Lower leg skin (tissue), 3 donors: ENCODE results near the gene ARHGAP8.

Experiments
- CTCF ChIP-seq, 3 donors: fragments of 450-650 bp; IDR thresholded peaks; one replicate each; pipeline ENCODE4 v1.5.1; 2016; ENCODE audit warnings: antibody characterized with exemption in 3 of 3, mild to moderate bottlenecking in 3 of 3, moderate library complexity in 2 of 3
- POLR2A ChIP-seq, 2 donors: fragments of 450-650 bp; IDR thresholded peaks; one replicate each; pipeline ENCODE4 v1.6.1; 2016 to 2017; ENCODE audit warnings: antibody characterized with exemption in 2 of 2, mild to moderate bottlenecking in 1 of 2, moderate library complexity in 1 of 2

- no peak for TF ChIP-seq CTCF (IDR thresholded peaks at IDR 0.05)
- TF ChIP-seq POLR2A (IDR thresholded peaks at IDR 0.05): no peak
These were observed 19.7 kb upstream of the ARHGAP8 start for GRCh38 chr22:44732661-44733060.
